Panc1 (cell line): ENCODE measurements around the gene DNAJC24. TPM values are rescaled to one million over a fixed set of nuclear protein-coding genes. Genes with fewer than 3 reads are reported as not detected.

Experiments used
- ATAC-seq: fragments of 200-7000 bp; cut with Tn5 transposase; 2 replicates; pipeline ENCODE4 v1.9.1; 2020; ENCODE audit warnings: mild to moderate bottlenecking, moderate library complexity
- BruUV-seq: library from RNA; stranded (reverse); fragments of 400-500 nt; replicated peaks from 2 replicates; lab custom pipeline; 2021; lab: Mats Ljungman, UMichigan
- CTCF ChIA-PET: fragments of 300-600 bp; sonication (Branson Sonifier 250); formaldehyde crosslinking; loops from one replicate; lab custom pipeline; 2022; ENCODE audit warnings: antibody characterized with exemption; lab: Charles Lee
- POLR2A ChIA-PET: fragments of 300-600 bp; sonication (Branson Sonifier 250); formaldehyde crosslinking; loops from one replicate; lab custom pipeline; 2022; ENCODE audit warnings: antibody characterized with exemption; lab: Charles Lee
- DNase-seq: peaks from one replicate; pipeline ENCODE4 v3.0.0-alpha.2; 2010; ENCODE audit warnings: low read depth, low spot score
- H3K27ac ChIP-seq: 2 replicates; pipeline ENCODE4 v1.5.1; 2011; ENCODE audit warnings: mild to moderate bottlenecking, low read length, inconsistent platforms
- H3K27me3 ChIP-seq: fragments of 200-500 bp; sonication (Bioruptor generic); 2 replicates; pipeline ENCODE4 v1.6.0; 2014; ENCODE audit warnings: low read length, inconsistent platforms; ENCODE audit not compliant: control insufficient read depth, insufficient read depth
- H3K36me3 ChIP-seq: fragments of 200-500 bp; sonication (Bioruptor generic); 2 replicates; pipeline ENCODE4 v1.5.1; 2014; ENCODE audit warnings: inconsistent platforms, mild to moderate bottlenecking, low read length, moderate library complexity; ENCODE audit not compliant: control insufficient read depth, insufficient read depth
- H3K4me1 ChIP-seq: 2 replicates; pipeline ENCODE4 v1.5.1; 2011; ENCODE audit warnings: inconsistent platforms, mild to moderate bottlenecking, low read length, moderate library complexity; ENCODE audit not compliant: control insufficient read depth, insufficient read depth
- H3K4me3 ChIP-seq, 2 experiments: 2 replicates each; pipeline ENCODE4 v1.5.1; 2011 to 2012; ENCODE audit warnings: low read depth in 2 of 2, low read length in 2 of 2, mild to moderate bottlenecking in 2 of 2, inconsistent platforms in 1 of 2, moderate library complexity in 1 of 2
- H3K9me3 ChIP-seq: fragments of 200-500 bp; sonication (Bioruptor generic); 2 replicates; pipeline ENCODE4 v1.5.1; 2014; ENCODE audit warnings: low read depth, mild to moderate bottlenecking, inconsistent platforms, low read length, moderate library complexity; ENCODE audit not compliant: control insufficient read depth, insufficient read depth
- CTCF ChIP-seq: fragments of 450-650 bp; IDR thresholded peaks from 2 replicates; pipeline ENCODE4 v1.5.1; 2017; ENCODE audit warnings: mild to moderate bottlenecking
- POLR2AphosphoS5 ChIP-seq: IDR thresholded peaks from 2 replicates; pipeline ENCODE4 v1.6.1; 2012; ENCODE audit warnings: mild to moderate bottlenecking, low read depth, low read length, moderate library complexity
- REST ChIP-seq, 2 experiments: IDR thresholded peaks; 2 replicates each; pipeline ENCODE4 v1.6.1; 2011 to 2012; ENCODE audit warnings: low read depth in 2 of 2, control low read depth in 1 of 2, low read length in 1 of 2, mild to moderate bottlenecking in 1 of 2, moderate library complexity in 1 of 2; ENCODE audit not compliant: insufficient read depth in 1 of 2
- SIN3A ChIP-seq: IDR thresholded peaks from 2 replicates; pipeline ENCODE4 v1.6.1; 2012; ENCODE audit warnings: low read depth, mild to moderate bottlenecking, low read length, moderate library complexity, borderline replicate concordance; ENCODE audit not compliant: insufficient read depth
- TCF7L2 ChIP-seq: IDR thresholded peaks from 2 replicates; pipeline ENCODE4 v1.6.1; 2011; ENCODE audit warnings: mild to moderate bottlenecking, low read depth, low read length, inconsistent platforms
- in situ Hi-C: cut with HindIII; loops from 2 replicates; pipeline ENCODE4 v1.10.0; 2016; ENCODE audit warnings: low sequenced_read_pairs, low pct_unique_long_range_greater_than_20kb
- intact Hi-C: fragments of 100-400 bp; cut with micrococcal nuclease; formaldehyde crosslinking; loops from one replicate; pipeline ENCODE4 v1.10.0; 2022; ENCODE audit not compliant: unreplicated experiment
- total RNA-seq: library from RNA; stranded (reverse); gene quantifications from one replicate; pipeline ENCODE4 v1.2.1, GENCODE V29; 2021; ENCODE audit not compliant: unreplicated experiment

DNAJC24 gene
- total RNA-seq, 1 experiment from 2014 or later = 15.7 TPM

- H3K4me3 ChIP-seq = no peak overlapping the region
- H3K27ac ChIP-seq = no peak overlapping the region
- H3K4me1 ChIP-seq = no peaks in the 10 kb centered on the region
- intact Hi-C loops = no loop called here
- ChIA-PET POLR2A (no interaction called here), CTCF (no interaction called here)
- H3K27me3 ChIP-seq = no peaks in the 10 kb centered on the region
- DNase-seq (no peak), ATAC-seq (no peak)
- no peaks in the 10 kb centered on the region for H3K36me3 ChIP-seq
- no peaks in the 10 kb centered on the region for H3K9me3 ChIP-seq
- no peak for TF ChIP-seq TCF7L2
- TF ChIP-seq CTCF = no peak
- TF ChIP-seq SIN3A = no peak
- no peak for TF ChIP-seq POLR2AphosphoS5
- no peak for TF ChIP-seq REST (IDR thresholded peaks at IDR 0.05; ENCODE audit: insufficient read depth in 1 of 2, low read depth in 2 of 2, low read length in 1 of 2)
- in situ Hi-C loops = no loop called here
- no TSS peak for BruUV-seq
Measured at GRCh38 chr11:31422703-31423102, 53.0 kb downstream of the DNAJC24 start.

DNA sequence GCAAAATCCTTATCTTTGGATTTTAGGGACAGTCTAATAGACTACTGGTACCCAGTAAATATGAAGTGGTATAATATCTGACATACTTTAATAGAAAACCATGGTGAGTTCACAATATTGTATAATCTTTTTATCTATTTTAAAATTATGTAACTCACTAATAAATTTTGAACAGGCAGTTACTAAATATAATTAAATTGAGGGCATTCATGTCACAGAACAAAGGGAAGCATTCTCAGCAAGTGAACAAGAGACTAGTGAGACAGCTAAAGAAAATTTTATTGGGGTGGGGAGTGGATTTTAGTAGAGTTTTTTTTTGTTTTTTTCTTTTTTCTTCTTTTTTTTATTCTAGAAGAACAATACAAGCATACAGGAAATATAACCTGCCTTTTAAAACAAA, 55.0 kb downstream of the DNAJC24 start:
- no peak overlapping the region for H3K27ac ChIP-seq
- CTCF ChIA-PET = no interaction called here
- no peak for DNase-seq
- intact Hi-C loops (no loop called here), in situ Hi-C loops (no loop called here)
- TF ChIP-seq POLR2AphosphoS5 = no peak
- TF ChIP-seq REST (IDR thresholded peaks at IDR 0.05; ENCODE audit: insufficient read depth in 1 of 2, low read depth in 2 of 2, low read length in 1 of 2) = no peak
- TF ChIP-seq TCF7L2 = no peak
- no peak for TF ChIP-seq CTCF
- no peak for TF ChIP-seq SIN3A
- no TSS peak for BruUV-seq
- H3K4me1 ChIP-seq = no peaks in the 10 kb centered on the region
- H3K4me3 ChIP-seq = no peak overlapping the region
- no peaks in the 10 kb centered on the region for H3K9me3 ChIP-seq
- ATAC-seq = no peak
- POLR2A ChIA-PET = no interaction called here
- no peaks in the 10 kb centered on the region; the same call in 1 of the 2 replicates for H3K36me3 ChIP-seq
- no peaks in the 10 kb centered on the region for H3K27me3 ChIP-seq
